A673 (cell line): ENCODE data around the gene ST6GALNAC2. TPM values are rescaled to one million over a fixed set of nuclear protein-coding genes. Genes with fewer than 3 reads are reported as not detected.
"Not testable (repeated sequence)": the region's sequence is repeated elsewhere in the genome, so short reads cannot be mapped to it uniquely, and the experiment has no call there.

Experiments
- BruUV-seq: library from RNA; stranded (reverse); fragments of 400-500 nt; replicated peaks from 2 replicates; lab custom pipeline; 2021; lab: Mats Ljungman, UMichigan
- CTCF ChIA-PET: fragments of 300-600 bp; sonication (Branson Sonifier 250); formaldehyde crosslinking; loops from one replicate; lab custom pipeline; 2022; ENCODE audit warnings: antibody characterized with exemption; lab: Charles Lee
- POLR2A ChIA-PET: fragments of 300-600 bp; sonication (Branson Sonifier 250); formaldehyde crosslinking; loops from one replicate; lab custom pipeline; 2022; ENCODE audit warnings: antibody characterized with exemption; ENCODE audit not compliant: low non-redundant PET; lab: Charles Lee
- DNase-seq: peaks from one replicate; pipeline ENCODE4 v3.0.0-alpha.2; 2015; ENCODE audit warnings: low spot score
- H3K27ac ChIP-seq: fragments of 200-600 bp; sonication (generic); 2 replicates; pipeline ENCODE4 v1.5.1; 2016; ENCODE audit warnings: mixed run types, low read depth, mild to moderate bottlenecking, mixed read lengths, antibody characterized with exemption, low read length; ENCODE audit not compliant: poor library complexity, severe bottlenecking
- H3K27me3 ChIP-seq: fragments of 200-600 bp; sonication (generic); replicated peaks from 2 replicates; pipeline ENCODE4 v1.6.1; 2017; ENCODE audit warnings: mixed run types, low read depth, mild to moderate bottlenecking, mixed read lengths, antibody characterized with exemption, low read length; ENCODE audit not compliant: insufficient read depth, poor library complexity
- H3K36me3 ChIP-seq: fragments of 200-600 bp; sonication (generic); 2 replicates; pipeline ENCODE4 v1.6.1; 2016; ENCODE audit warnings: mixed run types, mild to moderate bottlenecking, mixed read lengths, antibody characterized with exemption, low read length; ENCODE audit not compliant: insufficient read depth, poor library complexity, severe bottlenecking
- H3K4me1 ChIP-seq: fragments of 200-600 bp; sonication (generic); 2 replicates; pipeline ENCODE4 v1.6.1; 2017; ENCODE audit warnings: mixed run types, mild to moderate bottlenecking, mixed read lengths, antibody characterized with exemption, low read length; ENCODE audit not compliant: insufficient read depth, poor library complexity, severe bottlenecking
- H3K4me3 ChIP-seq: fragments of 200-600 bp; sonication (generic); 2 replicates; pipeline ENCODE4 v1.5.1; 2016; ENCODE audit warnings: low read depth, mixed run types, mild to moderate bottlenecking, mixed read lengths, low read length; ENCODE audit not compliant: poor library complexity, severe bottlenecking
- H3K9me3 ChIP-seq: fragments of 200-600 bp; sonication (generic); 2 replicates; pipeline ENCODE4 v1.6.1; 2016; ENCODE audit warnings: mixed run types, low read depth, mild to moderate bottlenecking, mixed read lengths, antibody characterized with exemption, low read length; ENCODE audit not compliant: poor library complexity, severe bottlenecking
- EZH2 ChIP-seq: fragments of 200-600 bp; sonication (generic); IDR thresholded peaks from 2 replicates; pipeline ENCODE4 v1.6.1; 2017; ENCODE audit warnings: borderline replicate concordance, low read depth, mild to moderate bottlenecking, mixed read lengths, antibody characterized with exemption, low read length; ENCODE audit not compliant: poor library complexity, severe bottlenecking
- intact Hi-C: fragments of 100-400 bp; cut with micrococcal nuclease; formaldehyde crosslinking; loops from one replicate; pipeline ENCODE4 v1.10.0; 2022; ENCODE audit not compliant: unreplicated experiment
- total RNA-seq: library from RNA; stranded (reverse); gene quantifications from 2 replicates; pipeline ENCODE4 v1.2.3, GENCODE V29; 2021
- TF ChIP-seq, protein P1 (sequence below): fragments of 300-800, 200-600 bp; sonication (generic); conservative IDR thresholded peaks from 2 replicates; pipeline ENCODE4 v1.5.1; 2017; ENCODE audit warnings: low read depth, mild to moderate bottlenecking, antibody characterized with exemption, low read length, moderate library complexity, mixed read lengths

The ST6GALNAC2 gene
- total RNA-seq, 1 experiment from 2014 or later = not detected

DNA sequence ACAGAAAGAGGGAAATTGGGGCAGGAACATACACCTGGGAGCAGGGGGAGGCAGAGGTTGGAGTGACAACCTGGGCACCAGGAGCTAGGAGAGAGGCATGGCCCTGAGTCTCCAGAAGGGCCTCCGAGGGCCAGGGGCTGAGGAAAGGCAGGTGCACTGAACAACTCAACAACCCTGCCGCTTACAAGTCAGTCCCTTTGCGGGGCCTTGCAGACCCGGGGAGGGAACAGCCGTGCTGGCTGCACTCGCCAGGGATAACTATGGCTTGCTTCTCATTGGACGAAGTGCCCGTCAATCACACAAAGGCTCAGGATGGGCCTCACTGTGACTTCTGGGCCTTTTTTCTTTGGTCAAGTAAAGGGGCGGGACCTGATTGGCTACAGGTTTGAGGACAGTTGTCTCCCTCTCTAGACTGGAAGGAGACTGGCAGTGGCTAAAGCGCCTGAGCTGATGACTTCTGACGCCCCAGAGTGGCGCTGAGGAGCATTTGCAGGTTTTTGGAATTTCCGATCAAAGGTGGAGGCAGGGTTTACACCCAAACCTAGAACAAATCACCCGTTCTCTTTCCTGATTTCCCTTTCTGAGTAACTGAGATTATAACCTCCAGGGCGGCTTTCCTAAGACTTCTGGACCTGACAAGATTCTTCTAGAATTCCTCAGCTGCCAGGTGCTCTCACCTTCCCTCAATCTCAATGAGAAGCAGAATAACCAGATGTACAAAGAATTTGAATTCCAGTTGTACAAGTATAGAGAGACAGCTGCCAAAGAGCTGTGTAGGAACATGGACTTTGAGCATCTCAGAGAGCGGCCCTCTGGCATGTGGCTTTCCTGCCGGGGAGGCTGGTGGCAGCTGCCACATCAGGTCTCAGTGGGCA, 27.6 kb upstream of the ST6GALNAC2 start:
- intact Hi-C loops = no loop called here

GRCh38 chr17:76612465-76612864, 26.8 kb upstream of the ST6GALNAC2 start:
- intact Hi-C loops = no loop called here
- Histone ChIP-seq H3K4me3 (no peak overlapping the region), H3K27me3 (no peaks in the 10 kb centered on the region), H3K9me3 (no peaks in the 10 kb centered on the region), H3K27ac (no peak overlapping the region), H3K4me1 (no peaks in the 10 kb centered on the region), H3K36me3 (no peaks in the 10 kb centered on the region)
- TF ChIP-seq, protein P1, sequence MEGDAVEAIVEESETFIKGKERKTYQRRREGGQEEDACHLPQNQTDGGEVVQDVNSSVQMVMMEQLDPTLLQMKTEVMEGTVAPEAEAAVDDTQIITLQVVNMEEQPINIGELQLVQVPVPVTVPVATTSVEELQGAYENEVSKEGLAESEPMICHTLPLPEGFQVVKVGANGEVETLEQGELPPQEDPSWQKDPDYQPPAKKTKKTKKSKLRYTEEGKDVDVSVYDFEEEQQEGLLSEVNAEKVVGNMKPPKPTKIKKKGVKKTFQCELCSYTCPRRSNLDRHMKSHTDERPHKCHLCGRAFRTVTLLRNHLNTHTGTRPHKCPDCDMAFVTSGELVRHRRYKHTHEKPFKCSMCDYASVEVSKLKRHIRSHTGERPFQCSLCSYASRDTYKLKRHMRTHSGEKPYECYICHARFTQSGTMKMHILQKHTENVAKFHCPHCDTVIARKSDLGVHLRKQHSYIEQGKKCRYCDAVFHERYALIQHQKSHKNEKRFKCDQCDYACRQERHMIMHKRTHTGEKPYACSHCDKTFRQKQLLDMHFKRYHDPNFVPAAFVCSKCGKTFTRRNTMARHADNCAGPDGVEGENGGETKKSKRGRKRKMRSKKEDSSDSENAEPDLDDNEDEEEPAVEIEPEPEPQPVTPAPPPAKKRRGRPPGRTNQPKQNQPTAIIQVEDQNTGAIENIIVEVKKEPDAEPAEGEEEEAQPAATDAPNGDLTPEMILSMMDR = no peak
- TF ChIP-seq EZH2 = no peak
- DNase-seq = no peak
- CTCF ChIA-PET = interaction anchor here (0.6 kb wide), 1 partner anchor 53 kb away, joined by 4 read pairs; no protein-coding TSS in a partner anchor
- no TSS peak for BruUV-seq
- POLR2A ChIA-PET = no interaction called here

More for the DNA sequence above, 27.6 kb upstream of the ST6GALNAC2 start:
- H3K4me3 ChIP-seq = no peak overlapping the region
- no TSS peak for BruUV-seq
- no peak overlapping the region for H3K27ac ChIP-seq
- H3K27me3 ChIP-seq = no peaks in the 10 kb centered on the region
- DNase-seq = no peak
- H3K9me3 ChIP-seq = no peaks in the 10 kb centered on the region
- ChIA-PET CTCF (interaction anchor here (0.6 kb wide), 1 partner anchor 179 kb away, joined by 3 read pairs; no protein-coding TSS in a partner anchor), POLR2A (no interaction called here)
- H3K4me1 ChIP-seq = no peaks in the 10 kb centered on the region
- TF ChIP-seq EZH2 = no peak
- TF ChIP-seq, protein P1 = no peak
- no peaks in the 10 kb centered on the region for H3K36me3 ChIP-seq

GRCh38 chr17:76611758-76612157, 26.1 kb upstream of the ST6GALNAC2 start:
- TF ChIP-seq EZH2 = no peak
- TF ChIP-seq, protein P1 = no peak
- no peaks in the 10 kb centered on the region for H3K4me1 ChIP-seq
- H3K36me3 ChIP-seq = no peaks in the 10 kb centered on the region
- no peak overlapping the region for H3K27ac ChIP-seq
- no peaks in the 10 kb centered on the region for H3K27me3 ChIP-seq
- ChIA-PET CTCF (no interaction called here), POLR2A (no interaction called here)
- BruUV-seq = no TSS peak
- H3K4me3 ChIP-seq = no peak overlapping the region
- DNase-seq = no peak
- no peaks in the 10 kb centered on the region for H3K9me3 ChIP-seq
- intact Hi-C loops = no loop called here

DNA sequence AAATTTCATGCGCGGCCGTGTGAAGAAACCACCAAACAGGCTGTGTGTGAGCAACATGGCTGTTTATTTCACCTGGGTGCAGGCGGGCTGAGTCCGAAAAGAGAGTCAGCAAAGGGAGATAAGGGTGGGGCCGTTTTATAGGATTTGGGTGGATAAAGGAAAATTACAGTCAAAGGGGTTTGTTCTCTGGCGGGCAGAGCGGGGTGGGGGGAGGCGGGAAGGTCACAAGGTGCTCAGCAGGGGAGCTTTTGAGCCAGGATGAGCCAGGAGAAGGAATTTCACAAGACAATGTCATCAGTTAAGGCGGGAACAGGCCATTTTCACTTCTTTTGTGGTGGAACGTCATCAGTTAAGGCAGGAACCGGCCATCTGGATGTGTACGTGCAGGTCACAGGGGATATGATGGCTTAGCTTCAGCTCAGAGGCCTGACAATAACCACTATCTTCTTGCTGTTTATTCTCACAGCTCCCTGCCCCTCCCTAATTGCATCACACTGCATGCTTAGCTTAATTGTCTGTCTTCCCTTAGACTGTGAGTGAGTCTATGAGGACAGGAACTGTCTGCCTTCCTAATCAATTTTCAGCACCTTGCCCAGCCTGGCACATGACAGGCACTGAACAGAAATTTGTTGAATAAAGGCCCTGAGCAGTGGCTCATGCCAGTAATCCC, 25.6 kb upstream of the ST6GALNAC2 start:
- H3K4me1 ChIP-seq, CTCF ChIA-PET, intact Hi-C loops, H3K36me3 ChIP-seq, H3K4me3 ChIP-seq, H3K27me3 ChIP-seq, DNase-seq, H3K27ac ChIP-seq, BruUV-seq, POLR2A ChIA-PET, H3K9me3 ChIP-seq: not testable (repeated sequence)

- H3K4me1 ChIP-seq, H3K27me3 ChIP-seq, H3K9me3 ChIP-seq, DNase-seq, POLR2A ChIA-PET, BruUV-seq, CTCF ChIA-PET, intact Hi-C loops, H3K4me3 ChIP-seq, H3K27ac ChIP-seq, H3K36me3 ChIP-seq: not testable (repeated sequence)
These were observed 21.0 kb upstream of the ST6GALNAC2 start for GRCh38 chr17:76606685-76607084.
